Lower leg skin (tissue), 3 donors: ENCODE measurements around the gene RAB17.

Source experiments
- CTCF ChIP-seq, 3 donors: fragments of 450-650 bp; IDR thresholded peaks; one replicate each; pipeline ENCODE4 v1.5.1; 2016; ENCODE audit warnings: antibody characterized with exemption in 3 of 3, mild to moderate bottlenecking in 3 of 3, moderate library complexity in 2 of 3
- POLR2A ChIP-seq, 2 donors: fragments of 450-650 bp; IDR thresholded peaks; one replicate each; pipeline ENCODE4 v1.6.1; 2016 to 2017; ENCODE audit warnings: antibody characterized with exemption in 2 of 2, mild to moderate bottlenecking in 1 of 2, moderate library complexity in 1 of 2

DNA sequence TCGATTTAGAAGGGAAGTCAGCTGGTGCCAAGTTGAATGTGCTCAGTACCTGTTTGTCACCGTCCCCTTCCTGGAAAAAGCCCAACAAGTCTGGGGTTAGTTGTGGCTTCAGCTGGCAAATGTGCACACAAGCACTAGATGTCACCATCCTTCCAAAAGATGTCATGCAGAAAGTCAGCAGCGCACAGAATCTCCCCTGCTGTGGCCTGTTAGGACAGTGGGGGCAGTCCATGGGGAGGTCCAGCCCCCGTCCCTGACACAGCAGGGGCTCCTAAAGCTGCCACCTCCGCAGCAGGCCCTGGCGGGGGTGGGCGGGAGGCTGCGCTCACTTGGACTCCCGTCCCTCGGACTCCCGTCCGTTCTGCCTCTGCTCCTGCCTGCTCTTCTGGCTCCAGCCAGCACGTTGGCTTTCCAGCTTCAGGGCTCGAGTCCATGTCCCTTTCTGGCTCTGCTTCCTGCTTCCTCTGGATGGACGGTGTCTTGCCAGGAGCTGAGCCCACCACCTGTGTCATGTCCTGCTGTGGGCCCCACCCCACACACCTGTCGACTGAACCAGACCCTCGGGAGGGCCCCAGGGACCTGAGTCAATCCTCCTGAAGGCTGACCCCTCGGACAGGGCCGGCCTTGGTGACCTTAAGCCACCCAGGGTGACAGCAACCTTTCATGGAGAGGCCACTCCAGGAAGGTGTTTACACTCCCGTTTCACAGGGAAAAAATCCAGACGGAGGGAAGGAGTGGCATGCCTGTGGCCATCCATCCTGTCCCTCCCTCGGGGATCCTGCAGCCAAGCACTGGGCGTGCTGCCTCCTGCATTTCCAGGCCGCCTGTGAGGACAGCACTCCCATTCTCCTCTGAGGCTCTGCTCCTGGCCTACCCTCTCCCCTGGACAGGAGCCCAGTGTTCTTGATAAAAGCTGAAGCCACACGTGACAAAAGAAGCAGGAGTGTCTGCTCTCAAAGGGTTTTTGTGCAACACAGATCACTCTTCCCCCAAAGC lies 8.5 kb downstream of the RAB17 start:
- TF ChIP-seq CTCF (IDR thresholded peaks at IDR 0.05) = peak in 1 of 3 donors; percentile 8
- TF ChIP-seq POLR2A (IDR thresholded peaks at IDR 0.05) = no peak
